Measurements from ENCODE around the gene PDE4D.
"Not testable (repeated sequence)": the region's sequence is repeated elsewhere in the genome, so short reads cannot be mapped to it uniquely, and the experiment has no call there.

PDE4D gene

DNA sequence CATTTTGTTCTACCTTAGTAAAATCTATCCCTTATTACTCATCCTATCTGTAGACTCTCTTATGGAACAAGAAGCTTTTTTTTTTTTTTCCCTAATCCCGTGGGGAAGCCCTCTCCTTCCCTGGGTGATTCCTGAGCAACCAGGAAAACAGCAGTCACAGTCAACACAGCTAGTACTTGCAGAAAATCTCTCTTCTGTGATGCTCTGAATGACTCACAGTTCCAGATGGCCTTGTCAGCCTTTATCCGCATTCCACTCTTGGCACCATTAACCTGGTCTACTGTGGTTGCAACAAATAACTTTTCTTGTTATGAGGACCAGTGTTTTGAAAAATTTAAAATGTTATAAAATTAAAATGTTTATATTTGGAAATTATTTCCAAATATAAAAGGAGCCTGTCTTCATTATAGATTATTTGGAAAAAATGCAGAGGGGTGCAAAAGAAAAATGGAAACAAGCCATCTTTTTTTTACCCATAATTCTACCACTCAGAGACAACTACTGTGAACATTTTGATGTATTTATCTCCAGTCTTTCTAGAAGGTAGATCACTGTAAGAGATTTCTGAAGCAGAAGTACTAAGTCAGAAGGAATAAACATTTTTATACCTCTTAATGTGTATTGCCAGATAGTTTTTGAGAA, 824.0 kb downstream of the PDE4D start:
- DNase-seq (ENCODE audit: low spot score) = no peak

- DNase-seq (ENCODE audit: low spot score) = no peak
These were observed 825.4 kb downstream of the PDE4D start for GRCh38 chr5:59067956-59068656.

- no peak for DNase-seq (ENCODE audit: low spot score)
These were observed 827.0 kb downstream of the PDE4D start for GRCh38 chr5:59066367-59067163.

GRCh38 chr5:59065554-59065953, 828.0 kb downstream of the PDE4D start:
- DNase-seq (ENCODE audit: low spot score) = no peak

GRCh38 chr5:59064293-59064692, 829.2 kb downstream of the PDE4D start:
- no peak for DNase-seq (ENCODE audit: low spot score)

DNA sequence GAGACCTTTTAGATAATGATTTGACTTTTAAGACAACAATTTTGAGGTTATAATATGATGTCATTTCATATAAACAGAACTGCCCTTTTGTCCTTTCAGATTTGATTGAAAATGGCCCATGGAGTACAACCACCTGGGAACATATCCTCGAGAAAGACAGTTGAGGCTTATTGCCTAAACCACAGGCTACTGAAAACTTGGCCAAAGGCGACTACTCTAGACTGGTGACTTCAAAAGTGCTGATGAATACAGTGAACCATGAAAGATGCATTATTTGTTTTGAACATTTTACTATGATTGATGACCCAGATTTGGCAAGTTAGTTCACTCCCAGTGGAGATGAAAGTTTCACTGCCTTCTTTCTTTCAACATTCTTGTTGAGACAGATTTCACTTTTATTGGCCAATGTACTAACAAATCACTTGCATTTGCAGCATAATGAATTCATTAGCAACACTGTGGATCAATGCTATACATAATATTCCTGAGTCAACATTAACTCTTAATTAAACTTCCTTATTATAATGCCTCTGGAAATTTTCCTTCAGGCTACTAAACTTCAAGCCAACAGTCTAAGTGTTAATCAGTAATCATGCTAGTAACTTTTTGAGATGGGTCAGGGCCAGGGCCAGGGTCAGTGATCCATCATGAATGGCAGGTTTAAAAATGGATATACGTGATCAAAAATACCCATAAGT, 830.4 kb downstream of the PDE4D start:
- no peak for DNase-seq (ENCODE audit: low spot score)

- no peak for DNase-seq (ENCODE audit: low spot score)
These were observed 832.1 kb downstream of the PDE4D start for GRCh38 chr5:59061377-59061776.

- no peak for DNase-seq (ENCODE audit: low spot score)
These were observed 834.4 kb downstream of the PDE4D start for GRCh38 chr5:59058969-59059687.

GRCh38 chr5:59058237-59058636, 835.3 kb downstream of the PDE4D start:
- no peak for DNase-seq (ENCODE audit: low spot score)

DNA sequence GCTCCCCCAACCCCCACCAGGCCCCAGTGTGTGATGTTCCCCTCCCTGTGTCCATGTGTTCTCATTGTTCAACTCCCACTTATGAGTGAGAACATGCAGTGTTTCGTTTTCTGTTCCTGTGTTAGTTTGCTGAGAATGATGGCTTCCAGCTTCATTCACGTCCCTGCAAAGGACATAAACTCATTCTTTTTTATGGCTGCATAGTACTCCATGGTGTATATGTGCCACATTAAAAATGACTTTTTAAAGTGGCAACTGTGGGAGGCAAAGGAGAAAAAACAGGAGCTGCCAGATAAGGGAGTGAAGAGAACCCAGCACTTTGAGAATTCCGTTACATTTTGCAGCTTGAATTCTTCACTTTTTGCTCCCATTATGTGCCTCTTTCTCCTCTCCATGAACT, 836.9 kb downstream of the PDE4D start:
- not testable (repeated sequence) for DNase-seq (ENCODE audit: low spot score)

- no peak for DNase-seq (ENCODE audit: low spot score)
These were observed 837.6 kb downstream of the PDE4D start for GRCh38 chr5:59055745-59056448.

DNA sequence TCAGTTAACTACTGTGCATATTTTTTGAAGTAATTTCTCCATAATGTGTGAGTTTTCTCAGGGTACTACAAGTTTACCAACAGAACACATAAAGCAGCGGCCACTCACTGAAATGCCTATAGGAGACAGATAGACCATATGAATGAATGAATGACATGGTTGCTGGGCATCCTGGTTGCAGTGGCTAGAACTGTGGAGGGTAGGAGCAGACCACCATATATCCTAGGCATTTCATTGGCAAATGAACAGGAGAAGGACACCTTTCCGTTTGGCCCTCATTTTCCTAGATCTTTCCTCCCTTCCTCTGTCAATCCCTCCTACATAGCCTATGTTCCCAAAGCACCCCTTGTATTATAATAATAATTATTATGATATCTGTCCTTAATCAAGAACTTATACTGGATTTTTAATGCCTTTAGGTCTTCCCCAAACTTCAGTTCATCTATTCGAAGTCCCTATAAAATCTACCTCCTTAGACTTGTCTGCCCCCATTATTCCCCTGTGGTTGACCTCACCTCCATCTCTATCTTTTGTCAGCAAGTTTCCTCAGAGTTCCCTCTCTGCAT, 838.5 kb downstream of the PDE4D start:
- DNase-seq (ENCODE audit: low spot score) = no peak

- no peak for DNase-seq (ENCODE audit: low spot score)
These were observed 841.6 kb downstream of the PDE4D start for GRCh38 chr5:59051951-59052350.

GRCh38 chr5:59049095-59049494, 844.4 kb downstream of the PDE4D start:
- no peak for DNase-seq (ENCODE audit: low spot score)

DNA sequence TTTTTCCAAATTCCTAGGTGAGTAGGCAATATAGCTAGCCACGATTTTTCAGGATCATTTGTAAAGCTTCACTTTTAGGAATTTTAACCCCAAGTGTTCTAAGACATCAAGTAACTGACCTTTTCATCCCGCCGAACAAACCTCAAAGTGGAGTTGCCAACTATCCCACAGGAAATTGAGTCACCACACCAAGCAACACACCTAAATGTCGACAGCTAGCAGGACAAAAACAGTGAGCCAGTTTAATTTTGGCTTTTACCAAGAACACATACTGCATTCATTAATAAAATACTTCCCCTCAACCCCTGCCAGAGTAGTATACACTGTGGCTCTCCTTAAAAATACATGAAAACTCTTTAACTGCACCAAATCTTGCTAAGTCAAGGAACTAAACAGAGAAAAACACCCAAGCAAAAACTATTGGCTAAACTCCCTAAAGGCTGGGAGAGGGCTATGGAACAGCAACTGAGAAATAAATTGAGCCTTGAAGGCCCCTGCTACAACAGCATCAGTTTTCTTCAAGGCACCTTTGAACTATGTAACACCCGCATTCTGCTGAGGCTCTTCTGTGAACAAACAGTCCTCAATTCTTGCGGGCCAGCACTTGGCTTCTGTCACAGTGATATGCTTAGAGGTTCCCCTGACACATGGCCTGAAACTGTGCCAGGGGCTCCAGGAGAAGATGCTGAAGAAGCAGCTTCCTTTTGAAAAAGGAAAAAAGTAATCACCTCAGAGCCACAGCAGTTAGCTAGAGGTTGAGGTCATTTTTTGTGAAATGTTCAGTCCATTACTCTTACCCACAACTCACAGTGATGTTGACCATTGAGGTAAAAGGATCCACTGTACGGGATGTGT, 851.1 kb downstream of the PDE4D start:
- no peak for DNase-seq (ENCODE audit: low spot score)

- DNase-seq (ENCODE audit: low spot score) = no peak
These were observed 852.2 kb downstream of the PDE4D start for GRCh38 chr5:59041355-59041754.

DNA sequence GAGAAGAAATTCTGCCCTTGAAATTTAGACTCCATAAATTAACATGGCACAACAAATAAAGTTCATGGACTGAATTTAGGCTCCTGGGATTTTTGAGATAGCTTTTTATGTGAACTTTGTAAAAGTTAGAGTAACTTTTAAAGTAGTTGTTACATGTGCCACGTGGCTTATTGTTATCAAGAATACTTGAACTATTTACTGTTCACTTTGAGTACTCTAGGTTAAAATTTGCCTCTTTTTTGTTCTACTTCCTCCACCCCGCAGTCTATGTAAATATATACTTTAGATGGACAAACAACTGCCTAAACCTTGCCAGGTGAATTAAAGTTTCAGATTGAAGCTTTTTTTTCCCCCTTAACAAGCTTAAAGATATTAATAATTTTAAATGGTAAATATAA, 852.7 kb downstream of the PDE4D start:
- DNase-seq (ENCODE audit: low spot score) = no peak

GRCh38 chr5:59040024-59040803, 853.3 kb downstream of the PDE4D start:
- DNase-seq (ENCODE audit: low spot score) = no peak
